ENCODE measurements around the gene CD59. TPM values are rescaled to one million over a fixed set of nuclear protein-coding genes. Genes with fewer than 3 reads are reported as not detected.
A peak's percentile ranks its signal among the peaks of the same experiment; 100 is the strongest.

The CD59 gene
- total RNA-seq, 2 experiments from 2014 or later: 33.7 to 35.1 TPM

DNA sequence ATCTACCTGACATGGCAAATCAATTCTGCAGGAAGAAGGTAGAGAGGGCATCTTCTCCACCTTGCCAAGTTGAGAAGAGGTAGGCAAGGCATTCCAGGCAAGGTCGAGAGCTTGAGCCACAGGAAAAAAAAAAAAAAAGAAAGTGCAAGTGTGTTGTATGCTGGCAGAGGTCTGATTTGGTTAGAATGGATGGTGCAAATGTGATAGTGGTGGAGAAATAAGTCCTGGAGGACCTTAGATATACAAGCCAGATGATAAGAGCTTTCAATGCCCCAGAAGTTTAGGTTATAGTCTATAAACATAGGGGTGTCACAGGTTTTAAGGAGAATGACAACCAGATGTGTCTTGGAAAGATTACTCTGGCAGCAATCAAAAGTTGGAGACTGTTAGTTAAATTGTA lies 36.6 kb upstream of the CD59 start:
- POLR2A ChIA-PET: interaction anchor here (0.6 kb wide), 1 partner anchor 37 kb away, joined by 3 read pairs; no protein-coding TSS in a partner anchor
- ATAC-seq (no peak), DNase-seq (no peak)
- Mint-ChIP-seq H3K4me1 (ENCODE audit: low read depth) (peaks cover 23% of the 10 kb centered on the region), H3K27ac (no peak overlapping the region), H3K4me3 (peak overlapping the region; percentile 91), H3K9me3 (ENCODE audit: insufficient read depth) (no peaks in the 10 kb centered on the region), H3K36me3 (ENCODE audit: low read depth) (peaks cover 13% of the 10 kb centered on the region), H3K27me3 (ENCODE audit: low read depth) (peaks cover 15% of the 10 kb centered on the region)
- CTCF ChIA-PET: interaction anchor here (0.9 to 1.0 kb wide), 2 partner anchors 30 to 57 kb away, joined by 3 read pairs; no protein-coding TSS in a partner anchor

DNA sequence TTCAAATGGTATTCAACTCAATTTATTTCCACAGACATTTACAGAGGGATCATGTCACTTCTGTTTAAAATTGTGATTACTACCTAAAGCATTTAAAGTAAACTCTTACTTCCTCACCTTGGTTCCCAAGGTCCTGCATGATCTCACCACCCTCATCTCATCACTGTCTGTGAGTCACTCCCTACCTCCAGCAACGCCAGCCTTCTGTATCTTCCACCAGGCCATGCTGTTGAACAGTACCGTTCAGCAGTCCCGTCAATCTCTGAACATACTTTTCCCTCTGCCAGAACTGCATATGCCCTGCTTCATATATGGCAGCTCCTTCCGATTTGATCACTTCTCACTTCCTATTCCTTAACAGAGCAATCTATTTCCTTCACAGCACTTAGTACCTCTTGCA lies 36.1 kb upstream of the CD59 start:
- ChIA-PET CTCF (interaction anchor here (1.0 kb wide), 1 partner anchor 30 kb away, joined by 3 read pairs; no protein-coding TSS in a partner anchor), POLR2A (no interaction called here)
- peak overlapping the region; percentile 23 for H3K4me3 Mint-ChIP-seq
- peaks cover 23% of the 10 kb centered on the region for H3K4me1 Mint-ChIP-seq (ENCODE audit: low read depth)
- H3K9me3 Mint-ChIP-seq (ENCODE audit: insufficient read depth): no peaks in the 10 kb centered on the region
- peaks cover 14% of the 10 kb centered on the region for H3K27me3 Mint-ChIP-seq (ENCODE audit: low read depth)
- no peak overlapping the region for H3K27ac Mint-ChIP-seq
- H3K36me3 Mint-ChIP-seq (ENCODE audit: low read depth): peaks cover 18% of the 10 kb centered on the region
- DNase-seq (no peak), ATAC-seq (no peak)

DNA sequence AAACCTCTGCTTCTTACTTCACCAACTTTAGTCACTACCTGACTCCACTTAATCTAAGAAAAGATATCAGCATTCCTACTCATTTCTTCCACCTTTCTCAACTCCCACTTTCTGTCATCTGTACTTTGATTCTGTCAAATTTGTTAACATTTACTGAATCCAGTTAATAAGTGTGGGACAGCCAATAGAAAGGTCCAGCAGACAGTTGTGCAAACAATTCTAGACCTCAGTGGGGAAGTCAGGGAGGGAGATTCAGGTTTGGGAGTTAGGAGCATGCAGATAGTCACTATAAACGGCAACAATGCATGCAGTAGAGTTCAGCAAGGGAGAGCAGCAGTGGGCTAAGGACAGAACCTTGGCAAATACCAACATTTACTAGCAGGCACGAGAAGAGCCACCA lies 34.0 kb upstream of the CD59 start:
- DNase-seq: no peak
- peaks cover 5% of the 10 kb centered on the region for H3K27me3 Mint-ChIP-seq (ENCODE audit: low read depth)
- H3K9me3 Mint-ChIP-seq (ENCODE audit: insufficient read depth): no peaks in the 10 kb centered on the region
- H3K4me1 Mint-ChIP-seq (ENCODE audit: low read depth): peaks cover 21% of the 10 kb centered on the region
- no peak for ATAC-seq
- CTCF ChIA-PET: interaction anchor here (1.5 kb wide), 1 partner anchor 9 kb away, joined by 4 read pairs; no protein-coding TSS in a partner anchor
- H3K27ac Mint-ChIP-seq: no peak overlapping the region
- POLR2A ChIA-PET: interaction anchor here (0.6 kb wide), 1 partner anchor 442 kb away, joined by 3 read pairs; no protein-coding TSS in a partner anchor
- peaks cover 29% of the 10 kb centered on the region for H3K36me3 Mint-ChIP-seq (ENCODE audit: low read depth)
- H3K4me3 Mint-ChIP-seq: no peak overlapping the region

DNA sequence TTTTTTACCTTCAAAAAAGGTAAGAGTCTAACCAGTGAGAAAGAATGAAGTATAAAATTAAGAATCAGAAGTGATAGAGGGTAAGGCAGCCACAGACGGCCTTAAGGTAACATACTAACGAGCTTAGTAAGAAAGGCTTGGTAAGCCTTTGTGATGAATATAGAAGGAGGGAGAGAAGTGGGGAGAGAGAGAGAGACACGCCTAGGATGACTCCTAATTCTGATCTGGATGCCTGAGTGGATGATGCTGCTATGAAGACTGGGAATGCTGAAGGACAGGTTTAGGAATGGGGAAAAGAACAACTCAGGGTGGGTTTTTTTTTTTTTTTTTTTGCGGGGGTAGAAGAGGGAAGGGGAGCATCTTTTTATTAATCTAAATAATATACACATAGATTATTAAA lies 33.3 kb upstream of the CD59 start:
- no peak for DNase-seq
- ChIA-PET CTCF (interaction anchor here (1.5 kb wide), 1 partner anchor 9 kb away, joined by 4 read pairs; no protein-coding TSS in a partner anchor), POLR2A (no interaction called here)
- Mint-ChIP-seq H3K9me3 (ENCODE audit: insufficient read depth) (no peaks in the 10 kb centered on the region), H3K4me3 (no peak overlapping the region), H3K36me3 (ENCODE audit: low read depth) (peaks cover 34% of the 10 kb centered on the region), H3K27ac (no peak overlapping the region), H3K27me3 (ENCODE audit: low read depth) (no peaks in the 10 kb centered on the region), H3K4me1 (ENCODE audit: low read depth) (peaks cover 14% of the 10 kb centered on the region)
- no peak for ATAC-seq

DNA sequence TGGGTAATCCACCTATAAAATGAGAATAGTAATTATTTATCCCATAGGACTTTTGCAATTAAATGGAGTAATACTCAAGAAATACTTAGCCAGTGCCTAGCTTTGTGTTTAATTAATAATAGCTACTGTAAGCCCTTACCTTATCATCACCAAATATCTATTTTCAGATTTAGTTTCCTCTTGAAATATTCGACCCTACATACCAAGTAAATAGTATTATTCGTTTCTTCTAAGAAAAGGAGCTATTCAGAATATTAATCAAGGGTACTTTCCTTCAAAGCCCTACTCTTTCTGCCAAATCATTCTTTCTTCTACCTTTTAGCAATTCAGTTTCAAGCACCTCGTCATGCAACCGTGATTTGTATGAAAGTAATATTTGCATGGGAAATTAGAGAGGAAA lies 31.4 kb upstream of the CD59 start:
- CTCF ChIA-PET: no interaction called here
- no peak overlapping the region for H3K27ac Mint-ChIP-seq
- H3K9me3 Mint-ChIP-seq (ENCODE audit: insufficient read depth): no peaks in the 10 kb centered on the region
- DNase-seq (no peak), ATAC-seq (no peak)
- no peak overlapping the region for H3K4me3 Mint-ChIP-seq
- no peaks in the 10 kb centered on the region for H3K27me3 Mint-ChIP-seq (ENCODE audit: low read depth)
- peaks cover 47% of the 10 kb centered on the region for H3K36me3 Mint-ChIP-seq (ENCODE audit: low read depth)
- POLR2A ChIA-PET: no interaction called here
- H3K4me1 Mint-ChIP-seq (ENCODE audit: low read depth): peaks cover 5% of the 10 kb centered on the region

DNA sequence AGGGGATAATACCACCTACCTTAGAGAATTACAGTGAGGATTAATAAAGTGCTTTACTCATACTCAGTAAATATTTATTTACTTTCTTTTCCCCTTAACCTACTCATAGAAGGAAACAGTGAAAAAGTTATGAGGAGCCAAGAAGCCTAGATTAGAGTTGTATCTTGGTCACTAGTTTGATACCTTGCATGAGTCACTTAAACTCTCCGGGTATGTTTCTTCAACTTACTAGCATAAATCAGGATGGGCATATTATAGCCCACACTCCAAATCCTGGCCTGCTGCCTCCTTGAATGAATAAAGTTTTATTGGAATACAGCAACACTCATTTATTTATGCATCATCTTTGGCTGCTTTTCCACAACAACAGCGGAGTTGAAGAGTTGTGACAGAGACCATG lies 29.9 kb upstream of the CD59 start:
- Mint-ChIP-seq H3K9me3 (ENCODE audit: insufficient read depth) (no peaks in the 10 kb centered on the region), H3K27ac (no peak overlapping the region), H3K4me3 (no peak overlapping the region), H3K36me3 (ENCODE audit: low read depth) (peaks cover 49% of the 10 kb centered on the region), H3K27me3 (ENCODE audit: low read depth) (no peaks in the 10 kb centered on the region), H3K4me1 (ENCODE audit: low read depth) (no peaks in the 10 kb centered on the region)
- POLR2A ChIA-PET: no interaction called here
- CTCF ChIA-PET: interaction anchor here (1.1 kb wide), 1 partner anchor 24 kb away, joined by 4 read pairs; no protein-coding TSS in a partner anchor
- ATAC-seq (no peak), DNase-seq (no peak)

DNA sequence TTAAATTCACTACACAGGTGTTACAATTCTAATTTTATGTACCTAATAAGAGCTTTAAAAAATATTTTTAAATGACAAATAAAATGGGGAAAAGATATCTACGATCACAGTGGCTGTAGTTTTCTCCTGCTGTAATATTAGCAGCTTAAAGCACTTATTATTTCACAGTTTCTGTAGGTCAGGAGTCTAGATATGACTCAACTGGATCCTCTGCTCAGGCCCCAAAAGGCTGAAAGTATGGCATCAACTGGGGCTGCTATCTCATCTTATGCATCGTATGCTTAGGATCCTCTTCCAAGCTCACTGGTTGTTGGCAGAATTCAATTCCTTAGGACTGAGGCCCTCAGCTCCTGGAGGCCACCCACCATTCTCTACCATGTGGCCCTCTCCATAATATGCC lies 25.2 kb upstream of the CD59 start:
- Mint-ChIP-seq H3K27me3 (ENCODE audit: low read depth) (no peaks in the 10 kb centered on the region), H3K36me3 (ENCODE audit: low read depth) (peaks cover 55% of the 10 kb centered on the region), H3K4me3 (no peak overlapping the region), H3K9me3 (ENCODE audit: insufficient read depth) (no peaks in the 10 kb centered on the region), H3K27ac (no peak overlapping the region), H3K4me1 (ENCODE audit: low read depth) (no peaks in the 10 kb centered on the region)
- DNase-seq (no peak), ATAC-seq (no peak)
- POLR2A ChIA-PET: no interaction called here
- CTCF ChIA-PET: interaction anchor here (1.0 to 1.3 kb wide), 2 partner anchors 9 kb away, joined by 4 read pairs; no protein-coding TSS in a partner anchor

DNA sequence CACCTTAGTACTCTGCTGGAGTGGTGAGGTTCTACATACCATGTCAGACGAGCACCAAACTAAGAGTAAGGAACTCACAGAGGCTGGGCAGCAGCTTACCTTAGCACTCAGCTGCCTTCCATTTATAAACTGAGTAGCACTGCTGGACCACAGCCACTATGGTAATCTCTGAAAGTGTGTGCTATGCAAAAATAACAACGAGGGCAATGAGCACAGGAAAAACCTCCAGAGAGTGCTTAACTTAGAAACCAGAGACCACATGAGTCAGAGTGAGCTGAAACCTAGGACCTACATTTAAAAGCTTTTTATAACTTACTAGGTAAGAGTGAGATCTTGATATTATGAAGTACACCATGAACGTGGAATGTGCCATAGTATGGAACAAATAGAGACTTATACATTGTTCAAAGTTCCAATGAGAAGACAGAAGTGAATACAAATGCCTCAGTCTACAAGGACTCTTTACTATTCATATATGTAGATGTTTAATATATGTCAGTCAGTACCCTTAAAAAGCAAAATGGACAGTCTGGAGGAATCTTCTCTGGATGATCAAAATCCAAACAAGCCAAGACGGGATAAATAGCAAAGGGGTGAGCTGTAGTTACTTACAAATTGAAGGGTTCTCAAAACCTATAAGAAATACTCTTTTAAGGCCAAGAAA lies 17.2 kb upstream of the CD59 start:
- ChIA-PET POLR2A (interaction anchor here (1.1 kb wide), 1 partner anchor 18 kb away, joined by 6 read pairs; the partner anchor contains the start of gene CD59), CTCF (interaction anchor here (0.6 to 1.4 kb wide), 4 partner anchors 8 to 38 kb away, joined by 3 to 7 read pairs (median 4); no protein-coding TSS in a partner anchor)
- ATAC-seq (no peak), DNase-seq (no peak)
- Mint-ChIP-seq H3K27me3 (ENCODE audit: low read depth) (no peaks in the 10 kb centered on the region), H3K9me3 (ENCODE audit: insufficient read depth) (no peaks in the 10 kb centered on the region), H3K4me3 (no peak overlapping the region), H3K4me1 (ENCODE audit: low read depth) (peaks cover 7% of the 10 kb centered on the region), H3K36me3 (ENCODE audit: low read depth) (peaks cover 19% of the 10 kb centered on the region), H3K27ac (no peak overlapping the region)

DNA sequence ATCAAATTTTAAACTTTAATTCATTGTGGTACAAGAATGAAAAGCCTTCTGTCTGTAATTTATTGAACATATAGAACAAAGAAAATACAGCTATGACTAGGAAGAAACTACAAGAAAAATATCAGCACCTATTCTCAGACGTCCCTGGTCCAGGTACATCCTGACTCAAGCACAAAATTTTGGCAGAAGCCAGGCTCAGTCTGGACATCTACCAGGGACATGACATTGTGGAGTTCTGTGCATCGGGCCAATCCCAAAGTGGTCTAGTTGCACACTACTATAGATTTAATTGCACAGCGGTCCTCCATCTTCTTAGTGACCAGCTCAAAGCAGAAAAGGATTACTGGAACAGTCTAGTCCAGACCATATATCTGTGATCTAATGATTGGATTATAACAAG lies 15.7 kb upstream of the CD59 start:
- ATAC-seq: no peak
- no peaks in the 10 kb centered on the region for H3K27me3 Mint-ChIP-seq (ENCODE audit: low read depth)
- H3K4me1 Mint-ChIP-seq (ENCODE audit: low read depth): peaks cover 7% of the 10 kb centered on the region
- POLR2A ChIA-PET: no interaction called here
- no peak overlapping the region for H3K4me3 Mint-ChIP-seq
- DNase-seq: no peak
- no peaks in the 10 kb centered on the region for H3K9me3 Mint-ChIP-seq (ENCODE audit: insufficient read depth)
- CTCF ChIA-PET: no interaction called here
- peaks cover 14% of the 10 kb centered on the region for H3K36me3 Mint-ChIP-seq (ENCODE audit: low read depth)
- no peak overlapping the region for H3K27ac Mint-ChIP-seq

DNA sequence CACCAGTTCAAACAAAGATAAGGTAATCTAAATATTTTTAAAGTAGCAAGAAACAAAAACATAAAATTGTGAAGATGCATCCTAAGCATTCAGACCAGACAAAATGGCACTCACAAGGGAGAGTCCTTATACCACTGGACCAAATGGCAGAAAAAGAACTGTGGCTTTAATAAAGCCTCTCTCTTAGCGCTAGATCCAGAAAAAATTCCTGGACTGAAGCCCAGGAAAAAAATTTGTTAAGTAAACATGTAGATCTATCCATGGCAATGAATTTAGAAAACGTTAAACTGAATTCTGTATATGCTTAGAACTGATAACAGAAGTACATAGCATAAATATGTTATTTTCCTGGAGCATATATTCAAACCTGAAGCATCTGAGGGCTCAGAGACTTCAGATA lies 11.8 kb upstream of the CD59 start:
- POLR2A ChIA-PET: no interaction called here
- Mint-ChIP-seq H3K27ac (no peak overlapping the region), H3K4me1 (ENCODE audit: low read depth) (no peaks in the 10 kb centered on the region), H3K27me3 (ENCODE audit: low read depth) (no peaks in the 10 kb centered on the region), H3K4me3 (no peak overlapping the region), H3K9me3 (ENCODE audit: insufficient read depth) (no peaks in the 10 kb centered on the region), H3K36me3 (ENCODE audit: low read depth) (peaks cover 9% of the 10 kb centered on the region)
- CTCF ChIA-PET: interaction anchor here (2.0 kb wide), 1 partner anchor 32 kb away, joined by 4 read pairs; no protein-coding TSS in a partner anchor
- no peak for DNase-seq
- no peak for ATAC-seq

DNA sequence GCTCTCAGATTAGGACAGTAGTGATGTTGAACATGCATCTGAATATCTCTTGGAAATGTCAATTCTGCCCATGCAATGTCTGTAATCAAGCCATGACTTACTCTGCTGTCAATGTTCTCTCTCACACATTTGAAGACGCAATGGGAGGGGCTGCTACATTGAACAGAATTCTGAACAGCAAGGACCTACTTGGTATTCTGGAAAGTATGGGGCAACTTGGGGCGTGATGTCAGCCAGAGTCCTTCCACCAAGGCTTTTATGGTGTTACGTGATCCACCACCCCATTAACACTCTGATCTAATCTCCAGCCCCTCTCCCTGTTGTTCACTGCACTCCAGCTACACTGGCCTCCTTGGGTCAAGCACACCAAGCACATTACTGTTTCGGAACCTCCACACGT lies 7.1 kb upstream of the CD59 start:
- no peak for ATAC-seq
- peaks cover 12% of the 10 kb centered on the region for H3K36me3 Mint-ChIP-seq (ENCODE audit: low read depth)
- peaks cover 4% of the 10 kb centered on the region for H3K27me3 Mint-ChIP-seq (ENCODE audit: low read depth)
- H3K4me3 Mint-ChIP-seq: no peak overlapping the region
- no peaks in the 10 kb centered on the region for H3K9me3 Mint-ChIP-seq (ENCODE audit: insufficient read depth)
- no peak for DNase-seq
- CTCF ChIA-PET: interaction anchor here (1.2 to 4.1 kb wide), 11 partner anchors 11 to 381 kb away, joined by 4 to 58 read pairs (median 7); partner anchors contain the start of gene C11orf91
- H3K4me1 Mint-ChIP-seq (ENCODE audit: low read depth): no peaks in the 10 kb centered on the region
- H3K27ac Mint-ChIP-seq: no peak overlapping the region
- POLR2A ChIA-PET: no interaction called here

DNA sequence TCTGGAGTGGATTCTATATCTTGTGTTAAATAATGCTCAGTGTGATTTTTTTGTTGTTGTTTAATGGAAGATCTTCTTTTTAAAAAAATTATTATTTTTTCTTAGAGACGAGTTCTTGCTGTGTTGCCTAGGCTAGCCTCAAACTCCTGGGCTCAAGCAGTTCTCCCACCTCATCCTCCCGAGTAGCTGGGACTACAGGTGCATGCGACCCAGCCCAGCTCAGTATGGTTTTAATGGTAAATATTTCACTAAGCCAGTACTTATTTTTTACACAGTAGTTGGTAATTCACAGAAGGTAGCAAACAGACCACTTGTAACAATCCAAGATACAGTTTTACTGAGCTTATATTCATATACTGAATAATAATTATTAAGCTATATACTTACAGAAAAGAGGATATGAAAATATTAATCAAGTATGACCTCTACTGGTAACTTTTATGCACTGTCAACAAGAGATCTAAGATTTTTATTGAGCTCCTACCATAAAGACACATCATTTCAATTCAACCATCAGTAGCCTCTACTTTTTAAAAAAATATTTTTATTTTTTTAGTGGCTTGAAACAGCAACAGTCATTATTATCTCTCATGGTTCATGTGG lies 6.1 kb upstream of the CD59 start:
- no peak overlapping the region for H3K4me3 Mint-ChIP-seq
- CTCF ChIA-PET: interaction anchor here (0.6 to 4.1 kb wide), 30 partner anchors 8 to 398 kb away, joined by 3 to 58 read pairs (median 5); partner anchors contain the start of gene C11orf91
- no peak for ATAC-seq
- H3K27me3 Mint-ChIP-seq (ENCODE audit: low read depth): peaks cover 8% of the 10 kb centered on the region
- H3K4me1 Mint-ChIP-seq (ENCODE audit: low read depth): no peaks in the 10 kb centered on the region
- POLR2A ChIA-PET: no interaction called here
- peaks cover 10% of the 10 kb centered on the region for H3K36me3 Mint-ChIP-seq (ENCODE audit: low read depth)
- no peak overlapping the region for H3K27ac Mint-ChIP-seq
- H3K9me3 Mint-ChIP-seq (ENCODE audit: insufficient read depth): no peaks in the 10 kb centered on the region
- no peak for DNase-seq

Data from activated CD8-positive, alpha-beta T cell treated with anti-CD3 and anti-CD28 coated beads, Interleukin-2, amount 10 ng/mL, durations not matched to agents 7 days and 5 days (primary cell).